DMS153 (cell line): ENCODE results near the gene CTDSPL.
A peak's percentile ranks its signal among the peaks of the same experiment; 100 is the strongest.
"Not testable (repeated sequence)": the region's sequence is repeated elsewhere in the genome, so short reads cannot be mapped to it uniquely, and the experiment has no call there.

Experiments
- DNase-seq: peaks from one replicate; lab custom pipeline; 2025; lab: John Stamatoyannopoulos, UW

CTDSPL gene

DNA sequence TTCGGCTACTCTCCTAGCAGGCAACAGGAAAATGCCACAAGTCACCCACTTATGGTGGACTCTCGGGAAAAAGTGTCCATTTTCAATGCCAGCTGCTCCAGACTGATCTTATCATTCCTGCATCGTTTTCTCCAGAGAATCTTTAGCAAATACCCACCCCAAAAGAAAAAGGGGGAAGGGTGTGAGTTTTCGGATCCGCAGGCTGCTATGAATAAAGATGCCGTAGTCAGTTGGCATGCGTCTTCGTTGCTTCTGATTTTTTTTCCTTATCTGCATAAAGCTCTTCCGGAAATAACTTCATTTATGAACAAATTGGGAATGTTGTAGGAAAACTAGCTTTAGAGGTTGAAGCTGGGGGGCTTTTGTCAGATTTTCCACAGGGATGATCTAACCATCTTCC lies 106.5 kb downstream of the CTDSPL start:
- DNase-seq, result no peak

DNA sequence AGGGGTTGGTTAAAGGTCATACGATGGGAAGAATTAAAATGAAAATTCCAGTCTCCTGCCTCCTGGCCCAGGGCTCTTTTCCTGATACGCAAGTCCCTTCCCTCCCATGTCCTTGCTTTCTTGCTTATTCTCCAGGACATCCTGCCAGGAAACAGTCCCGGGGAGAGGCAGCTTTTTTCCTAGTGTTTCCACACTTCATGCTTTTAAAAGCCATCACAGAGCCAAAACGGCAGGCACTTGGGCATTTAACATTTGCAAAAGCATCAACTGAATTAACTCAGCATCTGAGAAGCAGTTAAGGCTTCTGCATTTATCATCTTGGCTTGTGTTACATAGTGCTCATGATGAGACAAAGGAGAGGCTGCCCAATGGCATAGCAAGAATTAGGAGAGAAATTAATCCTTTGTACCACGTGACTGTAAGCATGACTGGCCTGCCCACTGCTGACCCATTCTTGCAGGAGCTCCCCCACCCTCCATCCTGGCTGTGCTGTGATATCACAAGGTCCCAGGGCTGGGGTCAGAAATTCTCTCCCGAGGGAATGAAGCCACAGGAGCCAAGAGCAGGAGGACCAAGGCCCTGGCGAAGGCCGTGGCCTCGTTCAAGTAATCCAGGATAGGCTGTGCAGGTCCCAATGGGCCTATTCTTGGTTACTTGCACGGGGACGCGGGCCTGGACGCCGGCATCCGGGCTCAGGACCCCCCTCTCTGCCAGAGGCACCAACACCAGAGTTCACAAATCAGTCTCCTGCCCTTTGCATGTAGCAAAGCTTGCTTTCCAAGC lies 107.3 kb downstream of the CTDSPL start:
- DNase-seq, result no peak

DNA sequence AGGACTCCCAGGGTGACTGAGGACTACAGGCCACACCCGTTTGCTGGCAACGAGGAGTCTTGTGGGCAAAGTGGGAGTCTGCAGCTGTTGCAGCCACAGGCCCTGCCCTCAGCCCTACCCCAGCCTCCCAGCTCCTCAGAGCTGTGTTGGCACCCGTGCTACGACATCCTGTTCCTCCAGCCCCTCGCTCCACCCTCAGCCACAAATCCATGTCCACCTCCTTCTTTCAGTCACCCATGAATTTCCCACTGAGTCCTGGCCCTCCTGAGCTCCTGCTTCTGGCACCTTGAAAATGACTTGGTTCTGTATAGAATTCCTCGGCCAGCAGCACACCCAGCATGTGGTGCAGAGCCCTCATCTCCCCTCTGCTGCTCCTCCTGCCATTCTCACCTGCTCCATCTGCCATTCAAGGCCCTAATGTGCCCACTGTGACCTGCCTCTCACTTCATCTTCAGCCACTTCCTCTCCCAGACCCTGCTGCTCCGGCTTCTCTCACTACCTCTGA lies 108.0 kb downstream of the CTDSPL start:
- no peak for DNase-seq

DNA sequence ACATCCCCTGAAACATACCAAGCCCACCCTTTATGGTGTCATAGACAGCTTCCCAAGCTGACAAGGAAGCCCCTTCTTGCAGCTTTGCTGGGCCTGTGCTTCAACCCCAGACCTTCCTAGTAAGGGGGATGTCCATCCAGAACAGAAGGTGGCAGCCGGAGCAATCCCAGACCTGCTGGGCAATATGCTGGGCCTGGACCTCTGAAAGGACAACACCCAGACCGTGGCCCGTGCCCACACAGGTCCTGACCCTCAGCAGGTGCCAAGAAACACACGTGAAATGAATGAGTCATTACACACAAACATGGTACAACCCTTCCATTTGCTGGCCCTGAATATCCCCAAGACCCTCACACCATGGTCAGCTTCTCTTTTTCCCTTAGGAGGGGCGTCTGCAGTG lies 109.1 kb downstream of the CTDSPL start:
- no peak for DNase-seq

DNA sequence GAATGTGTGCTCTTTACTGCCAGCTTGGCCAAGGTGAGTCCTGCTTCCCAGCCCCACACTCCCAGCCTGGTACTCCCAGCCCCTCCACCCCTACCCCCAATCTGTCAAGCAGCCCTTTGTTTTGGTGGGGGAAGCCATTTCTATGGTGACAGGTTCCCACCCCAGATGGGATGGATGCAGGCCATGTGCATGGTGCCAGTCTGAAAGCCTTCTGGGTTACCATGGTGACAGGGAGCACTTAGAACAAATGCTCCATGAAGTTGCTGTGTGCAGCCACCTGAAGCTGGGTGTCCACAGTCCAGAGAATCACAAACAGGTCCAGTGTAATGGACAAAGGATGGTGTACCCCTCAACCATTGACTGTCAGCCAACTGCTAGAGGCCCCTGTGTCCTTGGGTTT lies 109.8 kb downstream of the CTDSPL start:
- DNase-seq, result no peak

DNA sequence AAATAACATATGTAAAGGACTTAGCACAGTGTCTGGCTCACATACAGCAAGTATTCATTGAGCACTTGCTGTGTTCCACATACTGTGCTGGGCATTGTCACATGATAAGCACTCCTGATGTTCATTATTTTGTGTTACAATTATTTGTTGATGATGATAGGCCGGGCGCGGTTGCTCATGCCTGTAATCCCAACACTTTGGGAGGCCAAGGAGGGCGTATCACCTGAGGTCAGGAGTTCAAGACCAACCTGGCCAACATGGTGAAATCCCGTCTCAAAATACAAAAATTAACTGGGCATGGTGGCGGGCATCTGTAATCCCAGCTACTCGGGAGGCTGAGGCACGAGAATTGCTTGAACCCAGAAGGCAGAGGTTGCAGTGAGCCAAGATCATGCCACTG lies 110.4 kb downstream of the CTDSPL start:
- DNase-seq, result not testable (repeated sequence)

DNA sequence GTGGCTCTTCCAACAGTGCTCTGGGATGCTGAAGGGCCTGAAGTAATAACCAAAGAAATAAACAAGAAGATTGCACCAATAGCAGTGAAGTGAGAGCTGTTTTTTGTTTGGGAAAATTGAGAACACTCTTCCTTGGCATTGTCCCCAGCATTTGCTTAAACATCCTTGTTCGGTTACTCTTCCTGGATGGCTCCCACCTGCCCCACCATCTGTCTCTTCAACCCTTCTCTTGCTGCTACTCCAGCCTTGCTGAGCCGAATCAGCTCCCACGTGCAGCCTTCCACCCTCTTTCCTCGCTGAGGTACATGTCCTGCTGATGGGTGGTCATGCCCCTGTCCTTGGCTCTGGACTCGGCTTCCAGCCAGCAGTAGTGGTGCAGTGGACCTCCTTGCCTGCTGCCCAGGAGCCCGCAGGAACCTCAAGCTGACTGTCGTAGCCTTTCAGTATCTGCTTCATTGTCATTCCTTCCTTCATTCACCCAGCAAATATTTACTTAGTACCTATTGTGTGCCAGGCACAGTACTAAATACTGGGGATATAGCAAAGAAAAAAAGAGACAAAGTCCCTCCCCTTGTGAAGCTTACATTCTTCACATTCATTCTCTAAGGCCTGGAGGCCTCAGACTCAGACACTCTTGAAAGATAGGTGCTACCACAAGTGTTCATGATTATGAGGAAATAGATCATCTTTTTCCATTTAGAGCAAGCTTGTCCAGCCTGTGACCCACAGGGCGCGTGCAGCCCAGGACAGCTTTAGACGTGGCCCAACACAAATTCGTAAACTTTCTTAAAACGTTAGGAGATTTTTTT lies 111.8 kb downstream of the CTDSPL start:
- DNase-seq, result no peak

DNA sequence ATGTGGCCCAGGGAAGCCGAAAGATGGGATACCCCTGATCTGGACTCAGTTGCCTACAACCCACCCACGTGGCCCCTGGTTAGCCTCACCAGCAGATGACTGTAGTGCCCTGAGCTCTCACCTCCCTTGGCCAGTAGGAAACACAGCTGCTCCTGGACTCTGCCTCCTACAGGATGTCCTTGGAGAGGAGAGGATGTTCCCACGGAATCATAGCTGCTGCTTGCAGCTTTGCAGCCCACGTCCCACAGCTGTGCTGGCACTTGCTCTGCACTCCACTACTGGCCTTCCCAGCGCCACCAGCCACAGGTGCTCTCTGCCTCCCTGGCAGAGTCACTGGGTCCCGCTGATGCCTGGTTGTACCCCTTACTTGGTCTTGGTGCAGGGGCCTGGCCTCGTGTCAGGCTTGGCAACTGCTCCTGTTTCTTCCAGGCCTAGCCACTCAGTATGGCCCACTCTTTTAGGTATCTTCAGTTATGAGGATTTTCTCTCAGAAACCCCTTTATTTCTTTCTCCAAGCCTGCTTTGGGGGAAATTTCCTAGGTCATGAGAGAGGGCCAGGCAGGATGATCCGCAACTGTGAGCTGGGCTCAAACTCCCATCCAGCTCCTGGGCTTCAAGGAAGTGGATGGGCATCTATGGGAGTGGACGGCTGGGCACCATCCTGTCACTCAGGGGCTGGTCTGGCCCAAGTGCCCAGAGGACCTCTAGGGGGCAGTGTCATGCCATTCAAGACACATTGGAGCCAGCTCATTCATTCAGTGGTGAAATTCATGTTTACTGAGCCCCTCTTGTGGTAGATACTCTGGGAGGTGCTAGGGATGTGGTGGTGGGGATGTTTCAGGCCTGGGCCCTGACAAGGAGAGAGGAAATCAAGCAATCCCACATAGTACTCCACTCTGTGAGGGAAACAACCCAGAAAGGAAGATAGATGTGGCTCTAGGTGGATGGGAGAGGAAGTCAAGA lies 112.7 kb downstream of the CTDSPL start:
- DNase-seq, result peak; percentile 16

DNA sequence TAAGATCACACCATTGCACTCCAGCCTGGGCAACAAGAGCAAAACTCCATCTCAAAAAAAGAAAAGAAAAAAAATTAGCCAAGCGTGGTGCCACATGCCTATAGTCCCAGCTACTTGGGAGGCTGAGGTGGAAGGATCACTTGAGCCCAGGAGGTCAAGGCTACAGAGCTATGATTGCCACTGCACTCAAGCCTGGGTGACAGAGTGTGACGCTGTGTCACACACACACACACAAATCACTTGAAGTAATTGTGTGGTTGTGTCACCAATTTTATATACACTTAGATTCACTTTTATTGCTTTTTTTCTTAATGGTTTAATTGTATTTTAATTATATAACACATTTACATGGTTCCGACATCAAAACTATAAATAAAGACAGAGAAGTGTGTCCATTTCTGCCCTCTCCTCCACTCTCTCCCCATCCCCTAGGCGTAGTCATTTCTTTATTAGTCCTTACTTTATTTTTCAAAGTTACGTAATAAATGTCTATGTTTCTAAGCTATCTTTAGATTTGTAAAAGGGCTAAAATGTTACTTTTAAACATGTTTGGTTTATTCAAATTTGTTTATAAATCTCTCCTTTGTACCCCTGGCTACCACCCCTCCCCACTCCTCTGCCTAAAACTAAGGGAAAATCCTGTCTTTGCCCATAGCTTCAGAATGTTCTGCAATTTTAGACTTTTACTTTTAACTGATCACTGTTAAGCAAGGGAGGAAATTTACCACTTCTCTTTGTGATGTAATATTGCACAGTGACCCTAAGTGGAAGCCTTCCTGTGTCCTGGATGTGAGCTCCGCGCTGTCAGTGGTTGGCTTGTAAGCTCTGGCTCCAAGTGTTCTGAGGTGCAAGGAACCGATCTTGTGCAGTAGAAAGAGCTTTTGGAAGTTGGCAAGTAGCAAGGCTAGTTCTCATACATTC lies 118.1 kb downstream of the CTDSPL start:
- DNase-seq, result no peak

DNA sequence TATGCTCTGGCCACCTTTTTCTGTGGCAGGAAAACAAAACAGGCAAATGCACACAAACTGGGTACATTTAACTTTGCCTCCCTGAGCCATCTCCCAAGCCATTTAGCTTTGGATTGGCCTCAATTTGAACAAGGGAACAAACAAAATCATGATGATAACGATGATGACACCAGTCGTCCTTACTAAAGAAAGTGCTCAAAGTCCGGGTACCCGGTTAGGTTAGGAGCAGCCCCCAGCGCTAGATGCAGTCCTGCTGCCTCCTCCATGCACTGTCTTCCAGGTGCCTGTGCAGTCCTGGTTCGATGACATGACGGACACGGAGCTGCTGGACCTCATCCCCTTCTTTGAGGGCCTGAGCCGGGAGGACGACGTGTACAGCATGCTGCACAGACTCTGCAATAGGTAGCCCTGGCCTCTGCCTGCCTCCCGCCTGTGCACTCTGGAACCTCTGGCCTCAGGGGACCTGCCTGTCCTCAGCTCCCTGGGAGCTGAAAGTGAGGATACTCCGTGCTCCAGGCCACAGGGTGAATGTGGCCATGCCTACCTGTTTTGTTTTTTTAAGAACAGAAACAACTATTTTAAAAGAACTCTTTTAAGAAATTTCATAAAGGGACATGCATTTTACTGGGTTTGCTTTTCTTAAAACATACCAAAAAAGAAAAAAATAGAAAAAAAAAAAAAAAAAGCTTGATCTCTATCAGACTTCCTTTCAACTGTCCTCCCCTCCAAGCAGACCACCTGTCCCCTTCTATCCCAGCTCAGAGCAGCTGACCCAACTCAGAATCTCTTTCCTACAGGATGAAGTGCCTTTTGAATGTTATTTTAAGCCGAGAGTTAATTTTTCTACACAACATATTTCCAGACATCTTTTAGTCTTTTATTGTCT lies 119.0 kb downstream of the CTDSPL start:
- DNase-seq, result no peak

DNA sequence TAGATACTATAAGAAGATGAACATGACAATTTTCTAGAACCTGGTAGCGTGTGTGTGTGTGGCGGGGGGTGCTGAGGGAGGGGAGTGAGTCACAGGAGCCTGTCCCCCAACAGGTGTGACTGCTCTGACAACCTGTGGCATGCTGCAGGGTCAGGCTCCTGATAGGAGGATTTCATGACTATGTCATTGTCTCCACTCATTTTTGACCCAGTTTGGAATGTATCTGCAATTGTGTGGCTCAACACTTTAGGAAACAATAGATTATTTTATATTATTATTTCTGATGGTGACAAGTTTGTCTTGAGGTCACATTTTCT lies 119.6 kb downstream of the CTDSPL start:
- DNase-seq, result no peak

DNA sequence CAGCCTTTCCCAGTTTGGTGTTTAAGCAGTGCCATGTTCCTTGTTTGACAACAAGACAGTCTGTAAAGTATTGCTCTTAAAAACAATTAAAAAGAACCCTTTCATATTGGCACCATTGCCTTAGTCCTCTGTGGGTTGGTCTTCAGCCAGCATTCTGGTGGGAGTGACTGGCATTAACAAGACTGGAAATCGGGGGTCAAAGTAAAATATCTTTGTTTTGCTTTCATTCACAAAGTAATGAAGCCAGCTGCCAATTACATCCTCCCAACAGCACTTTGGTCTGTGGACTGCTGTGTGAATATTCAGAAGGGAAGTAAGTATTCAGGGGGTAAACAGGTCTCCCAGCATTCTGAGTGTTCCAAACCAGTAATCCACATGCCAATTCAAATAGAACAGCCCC lies 120.7 kb downstream of the CTDSPL start:
- no peak for DNase-seq

DNA sequence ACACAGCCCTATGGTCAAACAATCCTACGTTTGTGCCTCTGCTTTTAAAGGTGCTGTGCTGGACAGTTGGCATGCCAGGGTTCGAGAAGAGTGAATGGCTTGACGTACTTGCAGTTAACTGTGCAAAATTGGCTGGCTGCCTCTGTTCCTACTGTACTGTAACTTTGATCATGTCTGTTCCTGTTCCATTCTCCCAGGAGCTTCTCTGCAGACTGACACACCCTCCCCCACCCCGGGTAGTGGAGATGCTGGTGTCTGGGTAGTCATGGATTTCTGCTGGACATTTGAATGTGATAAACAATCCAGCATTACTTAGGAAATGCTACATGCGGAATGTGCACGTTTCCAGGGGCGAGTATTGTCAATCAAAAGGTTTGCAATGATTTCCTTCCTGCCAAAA lies 122.4 kb downstream of the CTDSPL start:
- DNase-seq, result no peak

DNA sequence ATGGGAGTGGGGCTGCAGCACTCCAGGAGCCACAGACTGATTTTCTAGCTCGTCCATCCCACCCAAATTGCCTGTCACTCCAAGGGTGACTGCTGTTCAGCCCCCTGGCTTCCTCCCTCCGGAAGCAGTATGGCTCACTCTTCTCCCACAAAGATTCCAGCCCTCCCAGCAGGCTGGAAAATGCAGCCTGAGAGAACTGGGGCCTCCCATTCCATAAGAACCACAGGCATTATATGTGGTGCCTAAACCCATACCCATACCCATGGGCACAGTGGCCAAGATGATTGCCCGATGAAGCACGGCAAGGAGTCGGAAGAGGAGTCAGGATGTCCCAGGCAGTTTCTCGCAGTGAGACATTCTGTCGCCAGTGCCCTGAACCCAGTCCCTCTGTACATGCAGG lies 122.9 kb downstream of the CTDSPL start:
- no peak for DNase-seq

DNA sequence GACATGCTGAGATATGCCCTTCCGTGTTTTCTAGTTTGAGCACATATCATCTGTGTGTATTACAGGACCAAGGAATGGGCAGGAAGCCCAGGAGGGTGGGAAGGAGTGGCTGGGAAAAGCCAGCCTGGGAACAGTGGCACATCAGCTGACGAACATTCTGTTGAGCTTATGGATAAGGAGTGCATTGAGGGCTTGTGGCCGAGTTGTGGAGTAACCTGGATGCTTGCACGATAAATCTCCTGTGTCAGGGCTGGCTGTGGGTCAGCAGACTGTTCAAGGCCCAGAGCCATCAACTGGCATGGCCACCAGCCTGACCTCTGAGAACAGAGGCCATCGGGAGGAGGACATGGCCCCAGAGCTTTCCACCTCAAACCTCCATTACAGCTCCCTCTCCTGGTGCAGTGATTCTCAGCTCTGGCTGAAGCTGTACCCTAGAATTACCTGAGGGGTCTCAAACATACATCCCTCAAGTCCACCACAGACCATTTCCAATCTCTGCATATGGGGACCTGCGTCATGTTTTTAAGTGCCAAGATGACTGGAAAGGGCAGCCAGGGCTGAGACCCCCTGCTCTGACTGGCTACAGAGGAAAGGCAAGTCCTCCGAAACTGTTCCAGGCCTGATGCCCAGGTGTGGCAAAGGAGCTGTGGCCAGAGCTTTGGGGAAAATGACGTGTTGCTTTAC lies 124.1 kb downstream of the CTDSPL start:
- DNase-seq, result no peak

DNA sequence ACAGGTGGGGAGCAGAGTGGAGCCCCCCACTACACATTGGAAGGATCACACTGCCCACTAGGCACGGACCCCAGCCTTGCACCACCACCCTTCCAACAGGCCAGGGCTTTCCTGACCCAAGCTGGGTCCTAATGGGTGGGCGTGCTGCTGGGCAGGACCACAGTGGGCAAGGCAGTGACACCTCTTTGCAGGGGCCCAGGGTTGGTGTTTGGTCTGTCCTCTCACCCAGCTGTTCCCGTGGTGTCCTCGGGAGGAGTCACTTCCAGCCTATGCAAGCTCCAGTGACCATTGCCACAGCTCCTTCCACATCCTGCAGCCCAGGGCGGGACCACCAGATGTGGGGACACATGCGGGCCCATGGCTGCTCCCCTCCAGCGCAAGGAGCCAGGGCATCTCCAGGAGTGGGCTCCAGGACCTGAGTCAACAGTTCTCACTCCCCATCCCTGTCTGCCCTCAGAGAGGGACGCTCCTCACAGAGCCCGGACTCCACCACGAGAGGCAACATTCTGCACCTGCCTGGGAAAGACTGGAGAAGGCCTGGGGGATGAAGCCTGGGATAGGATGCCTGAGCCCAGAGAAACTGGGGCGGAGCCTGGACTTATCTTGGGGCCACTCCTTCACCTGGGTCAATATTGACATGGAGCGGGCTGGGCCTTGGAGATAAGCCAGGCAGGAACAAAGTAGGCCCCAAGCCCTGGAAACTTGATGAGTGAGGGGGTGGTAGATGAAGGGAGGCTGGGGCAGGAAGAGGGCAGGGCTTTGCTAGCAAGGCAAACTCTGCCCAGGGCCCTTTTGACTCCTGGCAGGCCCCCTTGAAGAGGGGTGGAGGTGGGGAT lies 125.0 kb downstream of the CTDSPL start:
- DNase-seq, result no peak

DNA sequence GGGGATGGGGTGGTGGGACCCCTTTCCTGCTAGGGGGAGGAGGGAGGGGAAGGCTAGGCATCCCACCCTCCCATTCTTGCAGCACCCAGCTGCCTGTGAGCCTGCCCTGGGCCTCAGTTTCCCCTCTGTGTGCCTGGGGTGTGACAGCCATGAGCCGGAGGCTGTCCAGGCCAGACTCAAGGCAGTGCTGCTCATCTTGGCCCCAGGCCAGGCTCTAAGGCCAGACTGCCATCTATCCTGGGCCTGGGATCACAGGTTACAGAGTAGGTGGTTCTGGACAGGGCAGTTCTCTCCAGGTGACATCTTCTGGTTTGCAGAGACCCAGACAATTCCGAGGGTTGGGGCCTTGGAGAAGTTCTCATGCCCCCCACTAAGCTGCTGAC lies 125.6 kb downstream of the CTDSPL start:
- no peak for DNase-seq

DNA sequence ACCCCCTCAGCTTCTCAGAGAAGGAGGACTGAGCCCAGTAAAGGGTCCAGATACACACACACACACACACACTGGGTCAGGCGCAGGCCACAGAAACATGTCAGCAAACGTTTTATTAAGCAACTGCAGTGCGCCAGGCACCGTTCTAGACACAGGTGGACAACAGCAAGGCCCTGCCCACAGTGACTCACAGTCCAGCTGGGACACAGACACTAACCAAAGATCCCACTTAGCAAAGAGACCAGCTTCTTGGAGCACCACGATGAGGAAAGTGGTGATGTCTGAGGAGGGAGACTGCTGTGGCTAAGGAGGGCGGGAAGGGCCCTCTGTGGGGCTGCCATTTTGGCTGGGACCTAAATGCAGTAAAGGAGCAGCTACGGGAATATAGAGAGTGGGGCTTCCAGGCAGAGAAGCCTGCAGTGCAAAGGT lies 126.1 kb downstream of the CTDSPL start:
- DNase-seq, result no peak

DNA sequence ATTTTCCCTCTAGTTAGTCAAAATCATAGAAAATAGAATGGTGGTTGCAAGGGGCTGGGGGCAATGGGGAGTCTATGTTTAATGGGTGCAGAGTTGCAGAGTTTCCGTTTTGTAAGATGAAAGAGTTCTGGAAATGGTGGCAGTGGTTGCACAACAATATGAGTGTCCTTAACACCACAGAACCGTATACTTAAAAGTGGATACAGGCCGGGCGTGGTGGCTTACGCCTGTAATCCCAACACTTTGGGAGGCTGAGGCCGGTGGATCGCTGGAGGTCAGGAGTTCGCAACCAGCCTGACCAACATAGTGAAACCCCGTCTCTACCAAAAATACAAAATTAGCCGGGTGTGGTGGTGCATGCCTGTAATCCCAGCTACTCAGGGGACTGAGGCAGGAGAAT lies 126.7 kb downstream of the CTDSPL start:
- DNase-seq, result not testable (repeated sequence)
